T-helper 2 cell (primary cell): ENCODE results near the gene TMEM232.

Source experiments
- DNase-seq, 5 experiments: peaks; one replicate each; pipeline versions ENCODE4 v3.0.0 to v3.0.0-alpha.2; 2012 to 2022

The TMEM232 gene

DNA sequence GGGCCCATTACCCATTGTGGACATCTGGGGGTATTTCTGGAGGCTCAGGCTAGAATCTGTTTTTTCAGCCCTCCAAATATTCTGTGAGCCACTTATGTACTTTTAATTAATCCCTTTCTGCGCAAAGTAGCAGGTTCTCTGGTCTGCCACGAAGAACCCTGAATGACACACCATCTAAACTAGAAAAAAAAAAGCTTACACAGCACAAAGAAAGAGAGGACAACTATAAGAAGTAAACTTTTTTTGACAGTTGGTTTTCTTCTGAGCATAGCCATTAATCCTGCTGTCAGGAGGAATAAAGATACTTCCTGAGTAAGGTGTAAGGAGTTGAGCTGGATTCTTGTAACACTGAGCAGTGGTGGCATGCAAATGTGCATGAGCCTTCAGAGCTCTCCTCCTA is 327.5 kb downstream of the TMEM232 start:
- DNase-seq = no peak

DNA sequence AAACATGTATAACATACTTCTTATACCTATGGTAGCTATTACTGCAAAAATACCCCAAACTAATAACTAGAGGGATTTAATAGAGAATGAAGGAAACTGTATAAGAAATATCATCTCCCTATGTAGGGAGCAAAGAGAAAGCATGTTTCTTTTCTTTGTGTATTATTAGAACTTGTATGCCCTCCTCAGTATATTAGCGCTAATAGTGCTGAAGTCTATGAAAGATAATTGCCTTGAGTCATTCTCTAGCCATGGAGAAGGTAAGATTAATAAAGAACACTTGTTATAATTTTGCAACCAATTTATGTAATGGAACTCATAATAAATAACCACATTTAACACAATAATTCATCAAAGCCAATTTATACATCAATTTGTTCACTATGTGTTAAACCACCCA is 329.2 kb downstream of the TMEM232 start:
- DNase-seq = no peak

DNA sequence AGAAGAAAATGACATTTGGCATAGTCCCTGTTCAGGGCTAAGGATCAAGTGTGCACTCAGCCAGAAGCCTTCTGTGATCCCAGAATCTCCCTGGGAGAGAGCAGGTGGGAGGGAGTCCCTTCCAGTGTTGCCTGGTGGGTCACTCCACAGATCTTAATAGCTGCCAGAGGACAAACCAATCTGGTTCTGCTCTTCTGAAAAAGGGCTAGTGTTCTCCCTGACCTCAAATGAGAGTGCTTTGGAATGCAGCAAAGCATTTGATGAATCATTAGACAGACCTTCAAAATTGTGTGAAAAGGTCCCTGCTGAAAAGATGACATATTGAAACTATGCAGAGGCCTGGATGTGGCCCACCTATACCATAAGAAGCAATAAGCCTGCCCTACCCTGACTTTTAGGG is 339.7 kb downstream of the TMEM232 start:
- no peak for DNase-seq

- DNase-seq = no peak
Observed at GRCh38 chr5:110383231-110383630, 343.2 kb downstream of the TMEM232 start.

GRCh38 chr5:110377943-110378342 is 348.5 kb downstream of the TMEM232 start:
- DNase-seq = no peak

DNA sequence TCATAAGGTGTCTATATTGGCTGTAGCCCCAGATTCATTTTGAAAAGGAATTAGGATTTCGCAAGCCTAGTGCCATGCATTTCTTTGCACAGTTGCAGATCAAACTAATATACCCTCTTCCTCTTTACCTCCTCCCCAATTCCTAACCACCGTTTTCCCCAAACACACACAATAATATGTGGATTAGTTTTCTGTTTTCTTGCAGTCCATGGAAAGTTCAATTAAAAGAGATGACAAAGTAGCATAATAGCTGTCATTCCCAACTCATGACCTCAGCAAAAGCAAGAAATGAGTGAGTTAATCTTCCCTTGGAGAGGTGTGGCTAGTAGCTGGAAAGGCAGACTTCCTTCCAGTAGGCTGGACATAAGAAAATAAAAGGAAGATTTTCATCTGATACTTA is 349.1 kb downstream of the TMEM232 start:
- no peak for DNase-seq

GRCh38 chr5:110376281-110376951 is 350.1 kb downstream of the TMEM232 start:
- DNase-seq = no peak

DNA sequence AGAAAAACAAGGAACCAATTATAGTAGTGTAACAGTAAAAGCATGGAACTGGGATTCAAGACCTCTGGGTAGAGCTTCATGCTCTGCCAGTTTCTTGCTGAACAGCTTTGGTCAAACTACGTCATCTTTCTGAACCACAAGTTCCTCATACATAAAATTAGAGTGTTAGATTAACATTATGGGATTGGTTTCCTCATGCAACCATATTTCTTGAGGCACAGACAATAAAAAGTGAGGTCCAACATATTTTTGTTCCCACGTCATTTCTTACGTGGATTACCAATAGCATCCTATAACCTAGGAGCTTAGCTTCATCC is 354.8 kb downstream of the TMEM232 start:
- DNase-seq = no peak

DNA sequence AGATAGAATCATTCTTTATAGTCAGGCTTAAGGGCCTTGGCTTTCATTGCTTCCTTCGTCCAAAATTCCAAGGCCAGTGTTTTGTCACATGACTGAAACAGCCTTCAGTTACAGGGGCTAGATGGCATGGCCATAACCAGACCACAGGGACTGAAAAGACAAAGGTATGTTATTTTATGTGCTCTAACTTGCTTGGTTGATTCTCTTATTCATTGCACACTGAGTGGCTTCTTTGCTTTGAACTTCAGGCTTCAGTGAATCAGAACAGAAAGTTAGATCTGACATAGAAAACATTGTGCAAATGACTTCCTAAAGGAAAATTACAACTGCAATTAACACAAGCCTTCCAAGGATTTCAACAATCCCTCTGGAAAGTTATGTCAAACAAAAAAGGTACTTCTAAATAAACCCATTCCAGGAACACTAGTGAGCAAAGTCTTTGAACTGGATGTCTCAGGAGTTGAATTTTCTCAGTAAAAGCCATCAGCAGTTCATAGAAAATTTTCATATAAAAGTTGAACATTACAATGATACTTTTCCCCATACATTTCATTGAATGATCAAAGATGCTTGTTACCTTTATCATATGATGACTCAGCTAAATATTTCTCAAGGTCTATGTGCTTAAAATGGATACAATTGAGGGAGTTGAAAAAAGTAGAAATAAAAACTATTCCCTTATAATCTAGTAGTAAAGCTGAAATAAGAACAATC is 355.3 kb downstream of the TMEM232 start:
- no peak for DNase-seq
